AG09309 (cell line): ENCODE data around the gene NLRP4.
A peak's percentile ranks its signal among the peaks of the same experiment; 100 is the strongest.

Source experiments
- DNase-seq: peaks from one replicate; pipeline ENCODE4 v3.0.0-alpha.2; 2010; ENCODE audit warnings: low read depth
- H3K4me3 ChIP-seq: 2 replicates; pipeline ENCODE4 v1.5.1; 2011; ENCODE audit warnings: mild to moderate bottlenecking, low read depth, low read length, moderate library complexity; ENCODE audit not compliant: control insufficient read depth
- TF ChIP-seq, protein P1 (sequence below): IDR thresholded peaks from 2 replicates; pipeline ENCODE4 v1.5.1; 2011; ENCODE audit warnings: mild to moderate bottlenecking, low read depth, low read length, inconsistent platforms; ENCODE audit not compliant: insufficient read depth, control insufficient read depth; ENCODE audit errors: missing control alignments

NLRP4 gene, protein sequence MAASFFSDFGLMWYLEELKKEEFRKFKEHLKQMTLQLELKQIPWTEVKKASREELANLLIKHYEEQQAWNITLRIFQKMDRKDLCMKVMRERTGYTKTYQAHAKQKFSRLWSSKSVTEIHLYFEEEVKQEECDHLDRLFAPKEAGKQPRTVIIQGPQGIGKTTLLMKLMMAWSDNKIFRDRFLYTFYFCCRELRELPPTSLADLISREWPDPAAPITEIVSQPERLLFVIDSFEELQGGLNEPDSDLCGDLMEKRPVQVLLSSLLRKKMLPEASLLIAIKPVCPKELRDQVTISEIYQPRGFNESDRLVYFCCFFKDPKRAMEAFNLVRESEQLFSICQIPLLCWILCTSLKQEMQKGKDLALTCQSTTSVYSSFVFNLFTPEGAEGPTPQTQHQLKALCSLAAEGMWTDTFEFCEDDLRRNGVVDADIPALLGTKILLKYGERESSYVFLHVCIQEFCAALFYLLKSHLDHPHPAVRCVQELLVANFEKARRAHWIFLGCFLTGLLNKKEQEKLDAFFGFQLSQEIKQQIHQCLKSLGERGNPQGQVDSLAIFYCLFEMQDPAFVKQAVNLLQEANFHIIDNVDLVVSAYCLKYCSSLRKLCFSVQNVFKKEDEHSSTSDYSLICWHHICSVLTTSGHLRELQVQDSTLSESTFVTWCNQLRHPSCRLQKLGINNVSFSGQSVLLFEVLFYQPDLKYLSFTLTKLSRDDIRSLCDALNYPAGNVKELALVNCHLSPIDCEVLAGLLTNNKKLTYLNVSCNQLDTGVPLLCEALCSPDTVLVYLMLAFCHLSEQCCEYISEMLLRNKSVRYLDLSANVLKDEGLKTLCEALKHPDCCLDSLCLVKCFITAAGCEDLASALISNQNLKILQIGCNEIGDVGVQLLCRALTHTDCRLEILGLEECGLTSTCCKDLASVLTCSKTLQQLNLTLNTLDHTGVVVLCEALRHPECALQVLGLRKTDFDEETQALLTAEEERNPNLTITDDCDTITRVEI

DNA sequence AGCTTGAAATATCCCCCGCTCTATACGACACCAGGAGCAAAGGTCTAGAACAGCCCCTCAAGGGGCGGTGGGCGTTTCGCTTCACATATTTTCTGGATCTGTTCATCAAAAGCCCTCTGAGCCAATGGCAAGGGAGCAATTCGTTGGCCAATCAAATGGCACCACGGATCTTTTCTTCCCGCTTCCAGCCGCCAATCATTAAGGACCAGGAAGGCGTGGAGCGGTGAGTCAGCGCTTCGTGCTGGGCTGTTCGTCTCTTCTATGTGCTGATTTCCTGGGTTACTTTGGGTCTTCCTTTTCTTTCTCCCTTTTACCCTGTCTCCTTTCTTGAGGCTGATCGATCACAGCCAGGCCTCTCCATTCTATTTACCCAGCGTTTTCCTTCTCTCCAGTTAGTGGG is at the start of gene NLRP4:
Gene NLRP4 (plus strand): TSS at position 201 of the 400 bp plus-strand sequence. CDS start 15,541 bp downstream, outside the sequence.
- TF ChIP-seq, protein P1, sequence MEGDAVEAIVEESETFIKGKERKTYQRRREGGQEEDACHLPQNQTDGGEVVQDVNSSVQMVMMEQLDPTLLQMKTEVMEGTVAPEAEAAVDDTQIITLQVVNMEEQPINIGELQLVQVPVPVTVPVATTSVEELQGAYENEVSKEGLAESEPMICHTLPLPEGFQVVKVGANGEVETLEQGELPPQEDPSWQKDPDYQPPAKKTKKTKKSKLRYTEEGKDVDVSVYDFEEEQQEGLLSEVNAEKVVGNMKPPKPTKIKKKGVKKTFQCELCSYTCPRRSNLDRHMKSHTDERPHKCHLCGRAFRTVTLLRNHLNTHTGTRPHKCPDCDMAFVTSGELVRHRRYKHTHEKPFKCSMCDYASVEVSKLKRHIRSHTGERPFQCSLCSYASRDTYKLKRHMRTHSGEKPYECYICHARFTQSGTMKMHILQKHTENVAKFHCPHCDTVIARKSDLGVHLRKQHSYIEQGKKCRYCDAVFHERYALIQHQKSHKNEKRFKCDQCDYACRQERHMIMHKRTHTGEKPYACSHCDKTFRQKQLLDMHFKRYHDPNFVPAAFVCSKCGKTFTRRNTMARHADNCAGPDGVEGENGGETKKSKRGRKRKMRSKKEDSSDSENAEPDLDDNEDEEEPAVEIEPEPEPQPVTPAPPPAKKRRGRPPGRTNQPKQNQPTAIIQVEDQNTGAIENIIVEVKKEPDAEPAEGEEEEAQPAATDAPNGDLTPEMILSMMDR = no peak
- no peak for DNase-seq

DNA sequence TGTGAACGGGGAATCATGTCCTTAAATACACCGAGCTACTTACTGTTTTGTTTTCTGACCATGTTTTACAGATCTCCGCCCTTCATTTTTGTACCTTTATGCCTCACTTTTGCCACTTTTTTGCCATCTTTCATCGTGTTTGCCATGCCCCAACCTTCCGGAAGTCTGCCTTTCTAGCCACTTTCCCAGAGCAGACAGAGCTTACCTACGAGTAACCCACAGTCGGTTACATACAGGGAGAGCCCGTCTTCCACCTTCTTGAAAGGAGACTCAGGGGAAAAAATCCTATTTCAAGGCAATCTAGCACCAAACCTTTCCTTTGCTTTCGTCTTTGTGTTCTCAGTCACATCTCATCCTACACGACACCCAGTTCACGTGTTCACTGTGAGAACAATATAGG is 41.3 kb upstream of the NLRP4 start:
- no peak overlapping the region for H3K4me3 ChIP-seq
- no peak for DNase-seq
- TF ChIP-seq, protein P1 = no peak

More for the DNA sequence above, at the start of gene NLRP4:
- H3K4me3 ChIP-seq = no peak within 1 kb of the TSS

DNA sequence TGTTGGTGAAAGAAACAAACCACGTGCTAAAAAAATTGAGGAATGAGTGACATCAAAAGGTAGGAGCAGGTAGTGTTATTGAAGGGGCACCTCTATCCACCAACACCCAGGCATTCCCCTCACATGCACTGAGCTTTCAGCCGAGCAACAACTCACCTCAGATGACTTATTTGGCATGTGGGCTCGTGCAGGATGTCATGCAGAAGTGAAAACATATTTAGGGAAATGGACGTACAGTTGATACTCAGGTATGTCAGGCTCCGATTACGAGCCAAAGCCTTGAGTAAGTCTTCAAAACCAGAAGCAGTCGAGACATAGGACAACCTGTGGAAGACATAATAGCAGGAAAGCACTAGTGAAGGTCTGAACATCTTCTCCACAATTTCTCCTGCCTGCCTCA is 34.9 kb upstream of the NLRP4 start:
- DNase-seq = no peak
- no peak overlapping the region for H3K4me3 ChIP-seq
- TF ChIP-seq, protein P1 = no peak

DNA sequence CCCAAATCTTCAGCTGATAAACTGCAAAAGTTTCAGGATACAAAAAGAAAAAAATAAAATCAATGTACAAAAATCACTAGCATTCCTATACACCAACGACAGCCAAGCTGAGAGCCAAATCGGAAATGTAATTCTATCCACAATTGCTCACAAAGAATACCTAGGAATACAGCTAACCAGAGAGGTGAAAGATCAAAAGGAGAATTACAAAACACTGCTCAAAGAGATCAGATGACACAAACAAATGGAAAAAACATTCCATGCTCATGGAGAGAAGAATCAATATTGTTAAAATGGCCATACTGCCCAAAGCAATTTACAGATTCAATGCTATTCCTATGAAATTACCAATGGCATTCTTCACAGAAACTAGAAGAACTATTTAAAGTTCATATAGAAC is 34.1 kb upstream of the NLRP4 start:
- no peak for DNase-seq
- TF ChIP-seq, protein P1 = no peak
- H3K4me3 ChIP-seq = no peak overlapping the region

DNA sequence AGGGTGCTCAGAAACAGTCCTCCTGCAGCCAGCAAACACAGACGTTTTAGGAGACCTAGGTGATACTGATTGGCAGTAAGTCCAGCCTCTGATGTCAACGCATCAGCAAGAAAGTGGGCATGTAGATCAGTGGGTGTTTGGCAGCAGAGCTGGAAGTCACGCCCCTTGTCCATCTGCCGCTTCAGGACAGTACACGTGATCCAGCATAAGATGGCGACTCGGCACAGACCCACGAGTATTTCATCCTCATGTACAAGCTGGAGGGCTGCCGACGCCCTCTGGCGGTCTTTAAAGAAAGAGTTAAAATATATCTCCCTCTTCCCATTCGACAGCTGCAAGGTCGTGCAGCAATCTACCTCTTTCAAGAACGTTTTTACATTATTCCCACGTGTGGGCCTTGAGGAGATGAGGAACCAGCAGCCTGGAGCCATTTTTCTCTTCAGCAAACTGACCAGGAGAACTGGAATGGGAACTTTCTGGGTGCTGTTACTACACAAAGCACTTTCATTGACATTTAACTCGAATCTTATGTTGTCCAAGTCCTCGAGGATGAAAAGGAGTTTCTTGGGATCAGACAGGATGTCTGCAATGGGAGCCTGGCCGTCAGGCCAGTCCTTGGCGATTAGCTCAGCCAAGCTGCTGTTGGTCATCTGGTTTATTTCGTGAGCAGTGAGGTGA is 26.8 kb upstream of the NLRP4 start:
- TF ChIP-seq, protein P1 = peak; percentile 56
- DNase-seq = peak; percentile 35
- no peak overlapping the region for H3K4me3 ChIP-seq

DNA sequence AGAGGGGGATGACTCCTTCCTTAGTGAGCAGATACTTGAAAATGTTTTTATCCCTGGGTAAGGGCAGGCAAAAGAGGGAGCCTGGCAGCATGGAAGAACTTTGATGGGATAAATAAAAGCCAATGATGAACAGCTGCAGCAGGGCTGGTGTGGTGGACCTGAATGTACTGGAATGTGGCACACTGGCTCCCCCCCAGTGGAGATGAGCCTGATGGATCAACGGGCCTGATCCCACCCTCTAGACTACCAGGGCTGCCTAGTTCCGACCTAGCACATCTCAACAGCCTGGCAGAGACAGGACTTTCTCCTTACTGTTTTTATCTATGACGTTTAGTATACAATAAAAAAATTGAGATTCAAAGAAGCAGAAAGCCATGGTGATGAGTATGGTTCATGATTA is 25.0 kb upstream of the NLRP4 start:
- no peak overlapping the region for H3K4me3 ChIP-seq
- no peak for DNase-seq
- TF ChIP-seq, protein P1 = no peak
